Renal cortical epithelial cell (primary cell): ENCODE measurements around the gene ATF3. TPM values are rescaled to one million over a fixed set of nuclear protein-coding genes. Genes with fewer than 3 reads are reported as not detected.
"Not testable (repeated sequence)": the region's sequence is repeated elsewhere in the genome, so short reads cannot be mapped to it uniquely, and the experiment has no call there.

Source experiments
- DNase-seq: peaks from one replicate; pipeline ENCODE4 v3.0.0-alpha.2; 2011; ENCODE audit warnings: low read depth
- total RNA-seq: library from RNA; depleted of rRNA; stranded (reverse); fragments of >200 nt; gene quantifications from 2 replicates; pipeline ENCODE4 v1.2.3, GENCODE V29; 2014

ATF3 gene
- total RNA-seq, 1 donor from 2014 or later = 21.6 TPM

DNA sequence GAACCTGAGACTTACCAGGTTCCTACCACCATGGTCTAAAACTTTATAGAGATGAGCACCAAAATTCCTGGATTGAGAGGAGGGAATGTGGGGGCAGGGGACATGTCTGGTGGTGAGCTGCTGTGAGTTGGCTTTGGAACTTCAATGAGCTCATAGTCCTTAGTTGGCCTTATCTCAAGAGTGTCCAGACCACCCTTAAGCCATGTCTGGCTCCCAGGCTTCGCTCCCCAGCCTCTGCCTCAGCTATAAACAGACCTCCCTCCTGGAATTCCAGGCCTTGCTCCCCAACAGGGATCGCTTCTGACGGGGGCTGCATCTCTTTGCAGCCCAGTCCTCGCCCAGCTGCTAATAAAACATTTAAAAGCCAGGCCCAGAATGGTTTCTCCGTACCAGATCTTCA lies 19.5 kb downstream of the ATF3 start:
- no peak for DNase-seq

- no peak for DNase-seq
Observed at GRCh38 chr1:212628813-212629415, 20.4 kb downstream of the ATF3 start.

DNA sequence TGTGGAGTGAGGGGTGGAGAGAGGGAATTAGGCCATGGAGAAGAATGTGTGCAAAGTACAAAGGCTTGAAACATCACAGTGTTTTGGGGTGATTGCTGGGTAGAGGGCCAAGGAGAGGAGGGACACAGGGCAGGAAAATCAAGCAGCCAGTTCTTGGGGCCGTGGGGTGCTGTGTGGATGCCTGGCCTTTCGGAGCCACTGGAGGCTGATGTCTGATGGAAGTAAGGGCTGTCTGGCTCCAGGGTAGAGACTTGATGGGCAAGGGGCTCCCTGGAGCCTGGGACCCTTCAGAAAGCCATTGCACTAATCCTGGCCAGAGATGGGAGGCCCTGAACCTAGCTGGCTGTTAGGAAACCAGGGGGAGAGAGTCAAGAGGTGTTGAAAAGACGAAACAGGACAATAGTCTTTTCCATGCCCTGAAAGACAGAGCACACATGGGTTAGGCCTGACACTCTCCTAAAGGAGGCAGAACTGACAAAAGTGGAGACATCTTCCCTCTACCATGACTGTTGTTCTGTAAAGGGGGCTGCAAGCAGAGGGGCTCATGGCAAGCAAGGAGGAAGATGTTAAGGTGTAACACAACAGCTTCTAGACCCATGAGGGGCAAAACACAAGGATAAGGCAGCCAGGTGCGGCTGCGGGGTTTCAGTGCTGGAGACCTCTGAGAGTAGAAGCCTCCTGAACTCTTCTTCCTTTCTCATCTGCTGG lies 21.0 kb downstream of the ATF3 start:
- no peak for DNase-seq

DNA sequence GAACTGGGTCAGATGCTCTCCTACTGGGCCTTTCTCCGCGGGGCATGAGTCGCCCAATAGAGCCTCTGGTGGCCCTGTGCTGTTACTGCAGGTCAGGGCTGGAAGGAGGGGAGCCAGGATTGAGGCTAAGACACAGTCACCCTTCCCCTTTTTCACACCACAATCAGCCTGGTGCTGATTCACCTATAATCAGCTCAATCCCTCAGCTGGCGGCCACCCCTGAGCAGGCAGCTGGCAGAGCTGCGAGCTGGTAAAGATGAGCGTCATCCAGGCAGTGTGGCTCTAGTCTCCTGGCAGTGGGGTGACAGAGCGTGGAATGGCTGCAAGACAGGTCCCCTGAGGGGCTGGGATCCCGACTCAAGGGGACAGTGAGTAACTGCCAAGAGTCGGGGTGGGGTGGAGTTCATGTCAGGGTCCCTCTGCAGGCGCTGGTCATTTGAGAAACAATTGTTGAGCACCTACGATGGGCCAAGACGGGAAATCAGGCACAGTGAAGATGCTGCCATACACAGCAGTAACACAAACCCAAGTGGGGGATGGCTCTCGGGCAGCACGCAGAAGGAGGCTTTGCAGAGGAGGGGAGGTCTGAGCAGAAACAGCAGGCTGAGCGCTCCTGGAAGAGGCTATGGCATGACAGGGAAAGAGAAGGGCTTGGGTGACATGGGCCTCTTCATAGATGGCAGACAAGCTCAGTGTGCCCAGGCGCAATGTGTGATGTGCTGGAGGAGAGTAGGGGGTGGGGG lies 21.8 kb downstream of the ATF3 start:
- DNase-seq = no peak

DNA sequence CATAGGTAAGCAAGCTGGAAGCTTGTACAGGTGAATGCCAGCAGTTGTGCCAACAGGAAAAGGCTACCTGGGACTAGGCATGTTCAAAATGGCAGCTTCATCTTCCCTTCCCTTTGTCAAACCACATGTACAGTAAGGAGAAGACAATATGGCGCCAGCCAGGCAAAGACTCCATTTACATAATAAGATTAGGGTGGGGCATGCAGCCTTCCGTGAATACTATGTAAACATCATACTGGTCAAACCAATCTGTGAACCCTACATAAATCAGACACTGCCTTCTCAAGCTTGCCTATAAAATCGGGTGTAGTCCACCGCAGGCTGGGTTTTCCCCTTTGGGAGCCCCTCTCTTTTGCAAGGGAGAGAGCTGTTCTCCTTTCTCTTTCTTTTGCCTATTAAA lies 24.6 kb downstream of the ATF3 start:
- no peak for DNase-seq

DNA sequence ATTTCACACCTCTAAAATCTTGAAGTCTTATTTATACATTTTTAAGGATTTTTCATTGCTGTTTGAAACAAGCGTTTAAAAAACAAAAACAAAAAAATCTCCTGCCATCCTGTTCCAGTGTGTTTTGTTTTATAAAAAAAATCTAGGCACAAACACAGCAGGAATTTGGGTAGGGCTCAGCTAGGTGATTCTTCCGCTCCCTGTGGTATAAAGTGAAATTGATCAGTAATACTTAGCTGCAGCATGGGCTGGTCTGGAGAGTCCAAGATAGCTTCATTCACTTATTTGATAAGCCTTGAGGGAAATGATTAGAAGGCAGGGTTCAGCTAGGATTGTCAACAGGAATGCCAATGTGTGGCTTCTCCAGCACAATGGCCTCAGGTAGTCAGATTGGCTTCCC lies 25.7 kb downstream of the ATF3 start:
- DNase-seq = no peak

- DNase-seq = peak; percentile 59
Observed at GRCh38 chr1:212635141-212635631, 26.6 kb downstream of the ATF3 start.

- DNase-seq = no peak
Observed at GRCh38 chr1:212637902-212638301, 29.3 kb downstream of the ATF3 start.

- DNase-seq = no peak
Observed at GRCh38 chr1:212638492-212639151, 30.1 kb downstream of the ATF3 start.

DNA sequence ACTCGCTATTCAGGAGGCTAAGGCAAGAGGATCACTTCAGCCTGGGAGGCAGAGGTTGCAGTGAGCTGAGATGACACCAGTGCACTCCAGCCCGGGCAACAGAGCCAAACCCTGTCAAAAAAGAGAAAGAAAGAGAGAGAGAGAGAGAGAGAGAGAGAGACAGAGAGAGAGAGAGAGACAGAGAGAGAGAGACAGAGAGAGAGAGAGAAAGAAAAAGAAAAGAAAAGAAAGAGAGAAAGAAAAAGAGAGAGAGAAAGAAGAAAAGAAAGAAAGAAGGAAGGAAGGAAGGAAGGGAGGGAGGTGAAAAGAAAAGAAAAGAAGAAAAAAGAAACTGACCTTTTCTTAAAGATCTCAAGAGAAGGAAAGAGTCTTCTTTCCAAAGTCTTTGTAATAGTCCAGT lies 31.0 kb downstream of the ATF3 start:
- DNase-seq = not testable (repeated sequence)

GRCh38 chr1:212640223-212640878 lies 31.8 kb downstream of the ATF3 start:
- DNase-seq = no peak

DNA sequence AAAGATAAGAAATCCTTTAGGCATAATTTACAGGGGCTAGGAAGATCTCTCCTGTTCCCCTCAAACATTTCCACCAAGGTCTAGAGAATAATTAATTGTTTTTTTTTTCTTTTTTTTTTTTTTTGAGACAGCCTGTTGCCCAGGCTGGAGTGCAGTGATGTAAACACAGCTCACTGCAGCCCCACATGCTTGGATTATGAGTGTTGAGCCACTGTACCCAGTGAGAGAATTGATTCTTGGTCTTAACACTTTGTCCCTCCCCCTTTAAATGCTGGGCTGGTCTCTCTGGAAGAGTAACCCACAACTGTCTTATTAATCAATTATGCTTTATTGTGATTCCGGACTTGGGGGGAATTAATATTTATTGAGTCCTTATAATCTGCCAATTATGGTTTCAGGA lies 33.4 kb downstream of the ATF3 start:
- DNase-seq = no peak

DNA sequence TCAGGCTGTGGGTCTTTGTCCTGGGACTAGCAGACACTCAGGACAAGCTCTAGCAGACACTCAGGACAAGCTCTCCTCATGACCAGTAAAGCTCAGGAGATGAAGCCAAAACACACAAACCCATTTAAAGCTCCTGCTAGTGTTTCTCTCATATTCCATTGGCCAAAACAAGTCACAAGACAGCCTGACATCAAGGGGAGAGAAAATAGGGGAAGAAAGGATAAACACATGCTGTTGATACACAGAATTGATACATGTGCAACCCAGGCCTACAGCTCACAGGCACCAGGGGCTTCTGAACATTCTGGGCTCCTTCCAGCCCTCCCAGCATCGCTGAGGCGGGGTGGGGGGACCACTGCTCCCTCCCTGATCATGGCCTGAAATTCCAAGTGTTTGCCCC lies 35.3 kb downstream of the ATF3 start:
- no peak for DNase-seq

DNA sequence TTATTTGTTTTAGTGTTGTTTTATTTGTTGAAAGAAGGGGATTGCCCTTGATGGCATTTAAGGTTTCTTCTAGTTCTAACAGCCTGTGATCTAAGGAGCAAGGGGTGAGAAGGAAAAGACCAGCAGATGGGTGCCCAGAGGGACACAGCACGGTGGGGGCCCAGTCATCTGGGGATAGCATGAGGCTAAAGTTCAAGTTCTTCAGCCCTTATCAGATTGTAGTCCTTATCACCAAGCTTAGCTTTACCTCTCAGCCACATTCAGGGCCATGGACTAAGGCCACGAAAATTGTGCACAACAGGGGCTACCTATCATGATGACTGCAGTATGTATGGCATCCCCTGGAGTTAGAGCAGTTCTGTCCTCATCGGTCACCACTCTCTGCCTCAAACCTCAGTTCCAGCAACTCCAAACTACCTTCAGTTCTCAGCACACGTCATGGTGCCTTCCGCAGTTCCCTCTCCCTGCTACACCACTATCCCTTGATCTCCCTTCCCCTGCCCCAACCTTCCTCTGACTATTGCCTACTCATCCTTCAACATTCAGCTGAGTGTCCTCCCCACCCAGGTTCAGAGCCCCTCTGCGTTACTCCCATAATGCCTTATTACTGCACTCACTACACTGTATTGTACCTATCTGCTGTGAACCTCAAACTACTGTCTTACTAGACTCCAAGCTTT lies 36.4 kb downstream of the ATF3 start:
- no peak for DNase-seq

DNA sequence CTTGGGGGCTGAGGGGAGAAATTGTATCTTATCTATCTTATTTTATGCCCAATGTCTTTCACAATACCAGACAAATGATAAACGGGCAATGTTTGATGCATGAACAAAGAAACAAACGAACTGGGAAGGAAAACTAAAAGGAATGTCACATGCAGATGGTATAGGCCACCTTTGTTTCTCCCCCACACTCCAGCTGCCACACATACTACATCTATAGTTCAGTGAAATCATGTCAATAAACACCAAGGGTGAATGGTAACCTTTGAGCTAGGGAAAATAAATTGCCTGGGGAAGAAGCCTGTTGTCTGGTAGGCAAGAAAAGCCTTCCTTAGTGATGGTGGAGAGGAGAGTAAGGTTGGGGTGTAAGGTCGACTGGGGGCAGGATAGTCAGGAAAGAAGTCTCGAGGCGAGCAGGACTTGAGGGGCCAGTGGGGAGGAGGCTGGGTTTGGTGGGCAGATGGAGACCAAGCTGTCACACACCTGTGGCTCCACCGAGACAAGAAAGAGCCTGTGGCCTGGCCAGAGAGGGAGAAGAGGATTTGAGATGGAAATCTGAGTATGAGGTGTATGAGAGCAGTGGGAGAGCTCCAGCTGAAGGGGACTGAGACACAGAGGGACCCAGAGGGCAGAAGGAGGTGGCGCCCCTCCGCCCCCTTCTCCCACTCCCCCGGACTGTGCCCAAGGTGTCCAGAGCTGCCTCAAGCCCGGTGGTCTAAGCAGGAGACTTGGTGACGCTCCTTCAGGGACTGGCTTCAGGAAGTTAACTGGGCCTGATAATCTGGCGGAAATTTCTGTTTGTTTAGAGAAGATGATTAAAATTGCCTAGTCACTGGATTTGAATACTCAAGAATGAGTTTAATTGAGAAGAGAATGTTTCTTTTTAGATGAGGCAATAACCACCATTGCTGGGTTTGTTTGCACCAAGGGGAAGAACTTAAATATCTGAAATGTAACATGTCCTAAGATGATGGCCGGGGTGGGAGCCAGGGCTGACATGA lies 37.3 kb downstream of the ATF3 start:
- DNase-seq = no peak

- DNase-seq = no peak
Observed at GRCh38 chr1:212646588-212646987, 38.0 kb downstream of the ATF3 start.

- no peak for DNase-seq
Observed at GRCh38 chr1:212647004-212647403, 38.4 kb downstream of the ATF3 start.

- no peak for DNase-seq
Observed at GRCh38 chr1:212648431-212648830, 39.9 kb downstream of the ATF3 start.

DNA sequence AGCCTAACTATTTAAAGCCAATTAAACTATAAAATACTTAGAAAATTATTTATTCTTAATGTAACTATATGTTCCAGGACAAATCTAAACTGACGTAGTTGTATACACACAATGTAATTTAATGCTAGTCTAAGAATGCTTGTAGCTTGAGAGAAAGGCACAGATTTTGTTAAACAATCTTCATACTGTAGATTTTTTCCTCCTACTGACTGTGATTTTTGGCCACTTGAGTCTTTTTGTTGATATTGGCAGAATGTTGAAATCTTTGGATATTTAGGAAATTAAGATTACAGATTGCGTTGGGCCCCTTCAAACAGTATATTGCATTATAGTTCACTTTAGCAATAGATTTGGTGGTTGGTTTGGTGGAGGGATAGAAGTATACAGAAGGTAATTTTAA lies 40.5 kb downstream of the ATF3 start:
- DNase-seq = no peak

DNA sequence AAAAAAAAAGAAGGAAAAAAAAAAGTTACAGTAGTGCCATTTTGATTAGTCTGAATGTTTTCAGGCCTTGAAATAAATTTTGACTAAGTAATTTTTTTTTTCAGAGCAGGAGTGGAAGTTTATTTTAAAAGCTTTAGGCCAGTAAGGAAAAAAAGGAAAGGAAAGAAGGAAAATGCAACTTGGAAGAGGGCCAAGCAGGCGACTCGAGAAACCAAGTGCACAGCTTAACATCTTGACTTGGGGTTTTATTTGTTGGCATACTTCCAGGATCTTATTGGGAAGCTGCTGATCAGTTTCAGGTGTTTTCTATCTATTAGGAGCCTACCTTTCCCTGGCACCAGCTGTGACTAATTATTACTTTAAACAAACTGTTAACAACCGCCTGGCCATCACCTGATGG lies 41.7 kb downstream of the ATF3 start:
- DNase-seq = no peak
